PC-3 (cell line): ENCODE measurements around the gene TOLLIP.

Experiments used
- CTCF ChIP-seq: fragments of 300-600 bp; sonication (generic); conservative IDR thresholded peaks from 2 replicates; pipeline ENCODE4 v1.5.1; 2017; ENCODE audit warnings: antibody characterized with exemption, low read depth, mild to moderate bottlenecking, low read length
- EZH2 ChIP-seq: fragments of 300-600 bp; sonication (generic); IDR thresholded peaks from one replicate; pipeline ENCODE4 v1.6.1; 2017; ENCODE audit warnings: antibody characterized with exemption, mild to moderate bottlenecking, low read length; ENCODE audit not compliant: unreplicated experiment
- EZH2phosphoT487 ChIP-seq: fragments of 300-600 bp; sonication (generic); IDR thresholded peaks from 2 replicates; pipeline ENCODE4 v1.6.1; 2018; ENCODE audit warnings: mild to moderate bottlenecking, antibody characterized with exemption, low read length, borderline replicate concordance

- TF ChIP-seq EZH2phosphoT487 (no peak), CTCF (no peak), EZH2 (no peak)
These were observed 26.7 kb upstream of the TOLLIP start for GRCh38 chr11:1335811-1336761.
